SK-N-SH (cell line): ENCODE measurements around the gene ZHX3. TPM values are rescaled to one million over a fixed set of nuclear protein-coding genes. Genes with fewer than 3 reads are reported as not detected.

Experiments used
- CTCF ChIA-PET: fragments of 300-600, 350-600 bp; formaldehyde crosslinking; extraction: SDS; loops from one replicate; lab custom pipeline; 2021; lab: Yijun Ruan, JAX
- POLR2A ChIA-PET: fragments of 350-600 bp; sonication (Branson Sonifier 250); formaldehyde crosslinking; extraction: SDS; loops from one replicate; lab custom pipeline; 2020; ENCODE audit warnings: antibody characterized with exemption, inconsistent platforms; lab: Yijun Ruan, JAX
- DNase-seq: peaks from one replicate; pipeline ENCODE4 v3.0.0; 2012
- H2AFZ ChIP-seq: fragments of 200-600 bp; sonication (generic); 2 replicates; pipeline ENCODE4 v1.8.1; 2016; ENCODE audit warnings: antibody characterized with exemption, mild to moderate bottlenecking, low read depth
- H3F3A ChIP-seq: fragments of 200-600 bp; sonication (generic); replicated peaks from 2 replicates; pipeline ENCODE3; 2016; ENCODE audit warnings: antibody characterized with exemption, mild to moderate bottlenecking; ENCODE audit not compliant: insufficient read depth
- H3K27ac ChIP-seq, 2 experiments: fragments of 200-500 bp in 1 of 2; fragments of 200-600 bp in 1 of 2; sonication (Bioruptor generic) in 1 of 2; sonication (generic), shearing (Covaris generic) in 1 of 2; 2 replicates each; pipeline versions ENCODE4 v1.5.1 to v1.6.1; 2014 to 2016; ENCODE audit warnings: low read depth in 2 of 2, inconsistent platforms in 1 of 2, low read length in 1 of 2, mild to moderate bottlenecking in 1 of 2, mixed read lengths in 1 of 2
- H3K27me3 ChIP-seq: fragments of 200-600 bp; sonication (generic), shearing (Covaris generic); 2 replicates; pipeline ENCODE4 v1.6.1; 2016; ENCODE audit warnings: mixed run types; ENCODE audit not compliant: insufficient read depth
- H3K36me3 ChIP-seq, 2 experiments: fragments of 200-500 bp in 1 of 2; fragments of 200-600 bp in 1 of 2; sonication (Bioruptor generic) in 1 of 2; sonication (generic) in 1 of 2; replicated peaks in 1 of 2; 2 replicates each; pipeline versions ENCODE3 to v1.5.1; 2014 to 2016; ENCODE audit warnings: low read length in 1 of 2, mild to moderate bottlenecking in 1 of 2; ENCODE audit not compliant: insufficient read depth in 2 of 2, control insufficient read depth in 1 of 2
- H3K4me1 ChIP-seq, 2 experiments: fragments of 200-500 bp in 1 of 2; fragments of 200-600 bp in 1 of 2; sonication (Bioruptor generic) in 1 of 2; sonication (generic), shearing (Covaris generic) in 1 of 2; 2 replicates each; pipeline versions ENCODE4 v1.5.1 to v1.6.1; 2014 to 2016; ENCODE audit warnings: low read depth in 1 of 2, low read length in 1 of 2, mixed run types in 1 of 2; ENCODE audit not compliant: insufficient read depth in 2 of 2, control insufficient read depth in 1 of 2
- H3K4me2 ChIP-seq: fragments of 200-600 bp; sonication (generic), shearing (Covaris generic); 2 replicates; pipeline ENCODE4 v1.6.1; 2017; ENCODE audit warnings: mixed run types
- H3K4me3 ChIP-seq, 2 experiments: fragments of 200-500 bp in 1 of 2; fragments of 200-600 bp in 1 of 2; sonication (Bioruptor generic) in 1 of 2; sonication (generic), shearing (Covaris generic) in 1 of 2; 2 replicates each; pipeline versions ENCODE4 v1.5.1 to v1.8.1; 2014 to 2016; ENCODE audit warnings: low read depth in 2 of 2, inconsistent platforms in 1 of 2, low read length in 1 of 2, mild to moderate bottlenecking in 1 of 2, mixed read lengths in 1 of 2, moderate library complexity in 1 of 2
- H3K79me2 ChIP-seq: fragments of 200-600 bp; sonication (generic); 2 replicates; pipeline ENCODE4 v1.8.1; 2017; ENCODE audit warnings: mild to moderate bottlenecking; ENCODE audit not compliant: insufficient read depth
- H3K9ac ChIP-seq: fragments of 200-600 bp; sonication (generic); 2 replicates; pipeline ENCODE4 v1.6.1; 2017; ENCODE audit warnings: mixed run types
- H3K9me2 ChIP-seq: fragments of 200-600 bp; sonication (generic); 2 replicates; pipeline ENCODE4 v1.6.1; 2017; ENCODE audit warnings: mixed run types
- H3K9me3 ChIP-seq: fragments of 200-600 bp; sonication (generic); 2 replicates; pipeline ENCODE4 v1.6.1; 2017; ENCODE audit warnings: mixed run types, mild to moderate bottlenecking, moderate library complexity
- H4K20me1 ChIP-seq: fragments of 200-600 bp; sonication (generic); 2 replicates; pipeline ENCODE4 v1.6.1; 2017; ENCODE audit warnings: mild to moderate bottlenecking, mixed run types; ENCODE audit not compliant: insufficient read depth
- CHD2 ChIP-seq: fragments of 150-350 bp; IDR thresholded peaks from 2 replicates; pipeline ENCODE4 v1.6.1; 2018; ENCODE audit warnings: low read length; ENCODE audit not compliant: partially characterized antibody
- FOSL2 ChIP-seq: IDR thresholded peaks from 2 replicates; pipeline ENCODE4 v1.4.0; 2012; ENCODE audit warnings: low read depth, mild to moderate bottlenecking, moderate library complexity, borderline replicate concordance
- FOXJ3 ChIP-seq: sonication (generic); formaldehyde crosslinking; IDR thresholded peaks from 2 replicates; pipeline ENCODE4 v1.5.1; 2020; ENCODE audit warnings: mild to moderate bottlenecking, missing genetic modification reagents
- GABPA ChIP-seq: IDR thresholded peaks from 2 replicates; pipeline ENCODE4 v1.4.0; 2012; ENCODE audit warnings: low read depth, mild to moderate bottlenecking
- JUND ChIP-seq: IDR thresholded peaks from 2 replicates; pipeline ENCODE4 v1.4.0; 2012
- MEF2A ChIP-seq: IDR thresholded peaks from 2 replicates; pipeline ENCODE4 v1.4.0; 2012; ENCODE audit warnings: low read depth, borderline replicate concordance
- MXI1 ChIP-seq: IDR thresholded peaks from 2 replicates; pipeline ENCODE4 v1.6.1; 2012; ENCODE audit warnings: mild to moderate bottlenecking, low read depth, low read length, improper control_type of control experiment
- NFIC ChIP-seq: IDR thresholded peaks from 2 replicates; pipeline ENCODE4 v1.4.0; 2012; ENCODE audit warnings: borderline replicate concordance
- POLR2AphosphoS5 ChIP-seq: IDR thresholded peaks from 2 replicates; pipeline ENCODE4 v1.6.1; 2012; ENCODE audit warnings: low read depth, low read length
- RCOR1 ChIP-seq: fragments of 150-350 bp; IDR thresholded peaks from 2 replicates; pipeline ENCODE4 v1.6.1; 2017; ENCODE audit warnings: antibody characterized with exemption, low read length
- RFX5 ChIP-seq: IDR thresholded peaks from 2 replicates; pipeline ENCODE4 v1.6.1; 2012; ENCODE audit warnings: mild to moderate bottlenecking, improper control_type of control experiment, low read length
- SIN3A ChIP-seq: IDR thresholded peaks from 2 replicates; pipeline ENCODE4 v1.6.1; 2012; ENCODE audit warnings: low read depth, mild to moderate bottlenecking, low read length, moderate library complexity, borderline replicate concordance
- SMC3 ChIP-seq: IDR thresholded peaks from 2 replicates; pipeline ENCODE4 v1.6.1; 2012; ENCODE audit warnings: low read depth, low read length, improper control_type of control experiment
- YY1 ChIP-seq: IDR thresholded peaks from 2 replicates; pipeline ENCODE4 v1.4.0; 2012; ENCODE audit warnings: low read depth, mild to moderate bottlenecking
- polyA plus RNA-seq, 3 experiments: library from polyadenylated mRNA; depleted of rRNA; stranded (reverse); fragments of >200 nt; gene quantifications; 2 replicates each; pipeline ENCODE4 v1.2.3, GENCODE V29; 2012
- TF ChIP-seq, protein P1 (sequence below): IDR thresholded peaks from 2 replicates; pipeline ENCODE4; 2012
- TF ChIP-seq, protein P2 (sequence below): fragments of 150-350 bp; IDR thresholded peaks from 2 replicates; pipeline ENCODE4 v1.6.1; 2017; ENCODE audit warnings: antibody characterized with exemption, low read length, low read depth, borderline replicate concordance
- TF ChIP-seq, protein P3 (sequence below): fragments of 200-600 bp; sonication (generic); IDR thresholded peaks from 2 replicates; pipeline ENCODE4 v1.6.1; 2017; ENCODE audit warnings: antibody characterized with exemption, mild to moderate bottlenecking, moderate library complexity
- TF ChIP-seq, protein P4 (sequence below): IDR thresholded peaks from 2 replicates; pipeline ENCODE4 v1.4.0; 2012; ENCODE audit warnings: low read depth

ZHX3 gene
- polyA plus RNA-seq, 1 of the 3 experiments (the other 2 are of a cell fraction) = 6.0 TPM

DNA sequence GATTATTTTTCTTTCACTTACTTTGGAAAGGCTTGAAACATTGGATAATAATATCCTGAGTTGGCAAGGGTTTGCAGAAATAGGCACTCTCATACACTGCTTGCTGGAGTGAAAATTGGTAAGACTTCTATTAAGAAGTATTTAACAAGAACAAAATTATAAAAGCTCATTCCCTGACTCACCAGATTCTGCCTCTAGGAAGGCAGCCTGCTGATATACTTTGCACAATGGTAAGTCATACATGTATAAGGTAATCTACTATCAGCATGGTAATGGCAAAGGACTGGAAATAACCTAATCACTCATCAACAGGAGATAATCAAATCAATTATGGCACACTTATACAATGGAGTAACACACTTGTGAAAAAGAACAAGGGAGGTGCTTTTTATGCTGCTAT, 94.4 kb downstream of the ZHX3 start:
- Histone ChIP-seq H3K4me1 (peaks cover 0 to 14% of the 10 kb centered on the region in 2 experiments; a peak in 3 of 4 replicates), H3K27me3 (no peaks in the 10 kb centered on the region), H2AFZ (no peak overlapping the region), H3K36me3 (no peaks in the 10 kb centered on the region), H3K4me3 (no peak overlapping the region), H3K9me3 (no peaks in the 10 kb centered on the region), H3K4me2 (no peak overlapping the region), H3K27ac (no peak overlapping the region), H3K79me2 (no peaks in the 10 kb centered on the region), H3F3A (no peaks in the 10 kb centered on the region), H4K20me1 (no peaks in the 10 kb centered on the region), H3K9me2 (no peaks in the 10 kb centered on the region), H3K9ac (no peak overlapping the region)
- no peak for DNase-seq
- TF ChIP-seq MEF2A (no peak), JUND (no peak), FOXJ3 (CRISPR knock-in tag) (no peak), MXI1 (no peak), YY1 (no peak), RFX5 (no peak), NFIC (no peak), FOSL2 (no peak), RCOR1 (no peak), GABPA (no peak), SMC3 (no peak), CHD2 (no peak), POLR2AphosphoS5 (no peak), SIN3A (no peak)
- TF ChIP-seq, protein P1, sequence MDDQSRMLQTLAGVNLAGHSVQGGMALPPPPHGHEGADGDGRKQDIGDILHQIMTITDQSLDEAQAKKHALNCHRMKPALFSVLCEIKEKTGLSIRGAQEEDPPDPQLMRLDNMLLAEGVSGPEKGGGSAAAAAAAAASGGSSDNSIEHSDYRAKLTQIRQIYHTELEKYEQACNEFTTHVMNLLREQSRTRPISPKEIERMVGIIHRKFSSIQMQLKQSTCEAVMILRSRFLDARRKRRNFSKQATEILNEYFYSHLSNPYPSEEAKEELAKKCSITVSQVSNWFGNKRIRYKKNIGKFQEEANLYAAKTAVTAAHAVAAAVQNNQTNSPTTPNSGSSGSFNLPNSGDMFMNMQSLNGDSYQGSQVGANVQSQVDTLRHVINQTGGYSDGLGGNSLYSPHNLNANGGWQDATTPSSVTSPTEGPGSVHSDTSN = no peak
- TF ChIP-seq, protein P2, sequence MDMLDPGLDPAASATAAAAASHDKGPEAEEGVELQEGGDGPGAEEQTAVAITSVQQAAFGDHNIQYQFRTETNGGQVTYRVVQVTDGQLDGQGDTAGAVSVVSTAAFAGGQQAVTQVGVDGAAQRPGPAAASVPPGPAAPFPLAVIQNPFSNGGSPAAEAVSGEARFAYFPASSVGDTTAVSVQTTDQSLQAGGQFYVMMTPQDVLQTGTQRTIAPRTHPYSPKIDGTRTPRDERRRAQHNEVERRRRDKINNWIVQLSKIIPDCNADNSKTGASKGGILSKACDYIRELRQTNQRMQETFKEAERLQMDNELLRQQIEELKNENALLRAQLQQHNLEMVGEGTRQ = no peak
- TF ChIP-seq, protein P3, sequence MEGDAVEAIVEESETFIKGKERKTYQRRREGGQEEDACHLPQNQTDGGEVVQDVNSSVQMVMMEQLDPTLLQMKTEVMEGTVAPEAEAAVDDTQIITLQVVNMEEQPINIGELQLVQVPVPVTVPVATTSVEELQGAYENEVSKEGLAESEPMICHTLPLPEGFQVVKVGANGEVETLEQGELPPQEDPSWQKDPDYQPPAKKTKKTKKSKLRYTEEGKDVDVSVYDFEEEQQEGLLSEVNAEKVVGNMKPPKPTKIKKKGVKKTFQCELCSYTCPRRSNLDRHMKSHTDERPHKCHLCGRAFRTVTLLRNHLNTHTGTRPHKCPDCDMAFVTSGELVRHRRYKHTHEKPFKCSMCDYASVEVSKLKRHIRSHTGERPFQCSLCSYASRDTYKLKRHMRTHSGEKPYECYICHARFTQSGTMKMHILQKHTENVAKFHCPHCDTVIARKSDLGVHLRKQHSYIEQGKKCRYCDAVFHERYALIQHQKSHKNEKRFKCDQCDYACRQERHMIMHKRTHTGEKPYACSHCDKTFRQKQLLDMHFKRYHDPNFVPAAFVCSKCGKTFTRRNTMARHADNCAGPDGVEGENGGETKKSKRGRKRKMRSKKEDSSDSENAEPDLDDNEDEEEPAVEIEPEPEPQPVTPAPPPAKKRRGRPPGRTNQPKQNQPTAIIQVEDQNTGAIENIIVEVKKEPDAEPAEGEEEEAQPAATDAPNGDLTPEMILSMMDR = no peak
- TF ChIP-seq, protein P4, sequence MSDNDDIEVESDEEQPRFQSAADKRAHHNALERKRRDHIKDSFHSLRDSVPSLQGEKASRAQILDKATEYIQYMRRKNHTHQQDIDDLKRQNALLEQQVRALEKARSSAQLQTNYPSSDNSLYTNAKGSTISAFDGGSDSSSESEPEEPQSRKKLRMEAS = no peak
- CTCF ChIA-PET = interaction anchor here (0.7 to 3.4 kb wide), 5 partner anchors 9 to 202 kb away, joined by 3 to 21 read pairs (median 6); no protein-coding TSS in a partner anchor
- POLR2A ChIA-PET = no interaction called here
